Subcutaneous adipose tissue (tissue), 4 donors: ENCODE data around the gene RPS27A. TPM values are rescaled to one million over a fixed set of nuclear protein-coding genes. Genes with fewer than 3 reads are reported as not detected.

Source experiments
- total RNA-seq, 4 donors: library from RNA; depleted of rRNA; stranded (reverse); fragments of >200 nt; gene quantifications; one replicate each; pipeline ENCODE4 v1.1.0, GENCODE V29; 2016
- TF ChIP-seq, protein P1 (sequence below): fragments of 450-650 bp; IDR thresholded peaks from one replicate; pipeline ENCODE4 v1.5.1; 2016; ENCODE audit warnings: low read depth, mild to moderate bottlenecking, control low read depth, antibody characterized with exemption, moderate library complexity

The RPS27A gene
- total RNA-seq, 4 donors from 2014 or later: 939 to 2,786 (median 1,413) TPM

DNA sequence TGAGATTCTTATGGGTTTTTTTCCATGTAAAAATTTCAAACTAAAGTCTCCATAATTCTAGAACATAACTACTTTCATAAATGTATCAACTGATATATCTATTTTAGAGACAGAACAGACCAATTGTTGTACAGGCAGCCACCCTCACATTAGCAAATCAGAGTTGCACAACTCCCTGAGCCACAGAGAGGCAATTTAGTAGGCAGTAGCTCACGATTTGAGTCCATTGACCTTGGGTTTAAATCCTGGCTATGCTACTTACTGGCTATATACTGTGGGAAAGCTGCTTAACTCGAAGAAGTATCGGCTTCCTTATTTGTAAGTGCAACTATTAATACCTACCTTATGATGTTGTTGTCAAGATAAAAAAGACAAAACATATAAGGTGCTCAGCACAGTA lies 20.3 kb downstream of the RPS27A start:
- TF ChIP-seq, protein P1, sequence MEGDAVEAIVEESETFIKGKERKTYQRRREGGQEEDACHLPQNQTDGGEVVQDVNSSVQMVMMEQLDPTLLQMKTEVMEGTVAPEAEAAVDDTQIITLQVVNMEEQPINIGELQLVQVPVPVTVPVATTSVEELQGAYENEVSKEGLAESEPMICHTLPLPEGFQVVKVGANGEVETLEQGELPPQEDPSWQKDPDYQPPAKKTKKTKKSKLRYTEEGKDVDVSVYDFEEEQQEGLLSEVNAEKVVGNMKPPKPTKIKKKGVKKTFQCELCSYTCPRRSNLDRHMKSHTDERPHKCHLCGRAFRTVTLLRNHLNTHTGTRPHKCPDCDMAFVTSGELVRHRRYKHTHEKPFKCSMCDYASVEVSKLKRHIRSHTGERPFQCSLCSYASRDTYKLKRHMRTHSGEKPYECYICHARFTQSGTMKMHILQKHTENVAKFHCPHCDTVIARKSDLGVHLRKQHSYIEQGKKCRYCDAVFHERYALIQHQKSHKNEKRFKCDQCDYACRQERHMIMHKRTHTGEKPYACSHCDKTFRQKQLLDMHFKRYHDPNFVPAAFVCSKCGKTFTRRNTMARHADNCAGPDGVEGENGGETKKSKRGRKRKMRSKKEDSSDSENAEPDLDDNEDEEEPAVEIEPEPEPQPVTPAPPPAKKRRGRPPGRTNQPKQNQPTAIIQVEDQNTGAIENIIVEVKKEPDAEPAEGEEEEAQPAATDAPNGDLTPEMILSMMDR: no peak

DNA sequence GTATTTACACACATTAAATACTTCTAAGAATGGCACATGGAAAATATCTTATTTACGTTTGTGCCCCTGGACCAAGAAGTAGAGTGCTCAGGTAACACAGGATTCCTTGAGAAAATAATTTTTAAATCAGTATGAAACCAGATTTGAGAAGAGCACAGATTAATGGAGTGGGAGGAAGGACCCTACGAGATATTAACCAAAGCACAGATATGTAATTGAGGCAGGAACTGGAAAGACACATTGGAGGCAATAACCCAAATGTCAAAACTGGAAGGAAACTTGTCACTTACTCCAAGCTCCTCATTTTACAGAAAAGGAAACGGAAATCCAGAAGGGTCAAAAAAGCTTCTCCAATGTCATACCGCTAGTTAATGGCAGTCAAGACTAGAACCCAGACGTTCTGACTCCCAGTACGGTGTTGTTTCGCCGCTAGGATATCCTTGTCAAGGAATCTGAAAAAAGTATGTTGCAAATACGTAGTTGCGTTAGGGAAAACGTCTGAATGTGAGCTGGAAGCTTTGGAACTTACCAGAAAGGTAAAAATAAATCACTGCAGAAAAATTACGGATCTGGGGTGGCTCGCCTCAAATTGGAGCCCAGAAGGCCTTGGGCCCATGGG lies 35.9 kb downstream of the RPS27A start:
- TF ChIP-seq, protein P1: no peak

DNA sequence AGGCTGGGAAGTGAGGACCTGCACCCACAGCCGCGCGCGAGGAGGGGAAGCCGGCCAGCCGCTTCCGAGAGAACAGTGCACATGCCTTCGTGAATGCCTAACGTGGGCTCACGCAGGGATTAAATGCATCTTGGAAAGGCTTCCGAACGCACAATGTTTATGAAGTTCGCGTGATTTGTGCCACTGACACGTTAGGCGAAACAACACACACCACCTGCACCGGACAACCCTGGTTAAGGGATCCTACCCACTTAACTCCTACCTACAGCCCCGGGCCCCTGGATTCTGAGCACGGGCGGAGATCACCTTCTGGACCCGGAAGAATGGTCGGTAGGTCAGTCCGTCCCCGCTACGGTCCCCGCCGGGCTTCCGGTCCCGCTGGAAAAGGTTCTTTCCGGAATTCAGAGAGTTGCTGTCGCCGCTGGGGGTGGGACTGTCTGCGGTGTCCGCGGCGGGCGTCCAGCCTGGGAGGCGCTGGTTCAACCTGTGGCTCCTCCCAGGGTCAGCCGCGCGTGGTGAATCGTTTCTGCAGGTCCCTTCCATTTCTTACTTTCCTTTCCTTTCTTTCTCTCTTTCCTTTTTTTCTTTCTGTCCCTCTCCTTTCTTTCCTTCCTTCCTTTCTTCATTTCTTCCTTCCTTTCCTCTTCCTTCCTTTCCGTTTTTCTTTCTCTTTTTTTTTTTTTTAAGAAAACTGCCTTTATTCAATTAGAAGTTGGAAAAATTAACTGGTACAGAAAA lies 36.6 kb downstream of the RPS27A start, which contains the start of gene MTIF2:
Gene MTIF2, minus strand, starts transcription at position 325 of the 738 bp plus-strand sequence. CDS start 5,373 bp downstream, outside the sequence.
- TF ChIP-seq, protein P1: no peak

DNA sequence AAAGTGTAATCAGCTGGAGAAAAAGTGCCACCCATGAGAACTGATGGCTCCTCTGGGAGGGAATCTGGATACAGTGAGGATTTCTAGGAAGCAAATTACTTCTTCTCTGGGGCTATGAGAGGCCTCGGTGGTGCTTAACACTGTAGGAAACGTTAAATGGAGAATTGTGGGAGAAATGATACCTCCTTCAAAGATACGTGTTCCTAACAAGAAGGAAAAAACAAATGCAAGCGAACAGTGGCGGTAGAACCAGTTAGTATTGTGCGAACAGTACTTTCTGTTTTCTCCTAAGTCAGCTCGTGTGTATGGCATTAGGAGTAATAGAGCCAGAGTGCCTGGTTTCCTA lies 37.1 kb downstream of the RPS27A start:
- TF ChIP-seq, protein P1: no peak

DNA sequence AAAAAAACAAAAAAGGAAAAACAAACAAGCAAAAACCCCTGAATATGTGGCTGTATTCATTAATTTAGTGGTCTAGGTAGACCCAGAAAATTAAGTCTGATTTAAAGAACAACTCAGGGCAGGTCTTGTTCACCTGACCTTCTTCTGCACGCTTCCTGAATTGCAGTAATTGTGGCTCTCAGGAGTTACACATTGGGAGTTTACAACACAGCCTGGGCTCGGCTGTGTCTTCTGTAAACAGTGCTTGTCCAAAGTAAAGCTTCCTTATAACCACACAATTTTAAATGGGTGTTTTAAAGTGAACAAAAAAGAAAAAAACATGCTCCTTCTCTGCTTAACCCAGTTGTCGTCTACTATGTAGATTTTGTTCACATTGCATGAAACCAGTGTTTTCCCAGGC lies 44.8 kb downstream of the RPS27A start:
- TF ChIP-seq, protein P1: no peak

DNA sequence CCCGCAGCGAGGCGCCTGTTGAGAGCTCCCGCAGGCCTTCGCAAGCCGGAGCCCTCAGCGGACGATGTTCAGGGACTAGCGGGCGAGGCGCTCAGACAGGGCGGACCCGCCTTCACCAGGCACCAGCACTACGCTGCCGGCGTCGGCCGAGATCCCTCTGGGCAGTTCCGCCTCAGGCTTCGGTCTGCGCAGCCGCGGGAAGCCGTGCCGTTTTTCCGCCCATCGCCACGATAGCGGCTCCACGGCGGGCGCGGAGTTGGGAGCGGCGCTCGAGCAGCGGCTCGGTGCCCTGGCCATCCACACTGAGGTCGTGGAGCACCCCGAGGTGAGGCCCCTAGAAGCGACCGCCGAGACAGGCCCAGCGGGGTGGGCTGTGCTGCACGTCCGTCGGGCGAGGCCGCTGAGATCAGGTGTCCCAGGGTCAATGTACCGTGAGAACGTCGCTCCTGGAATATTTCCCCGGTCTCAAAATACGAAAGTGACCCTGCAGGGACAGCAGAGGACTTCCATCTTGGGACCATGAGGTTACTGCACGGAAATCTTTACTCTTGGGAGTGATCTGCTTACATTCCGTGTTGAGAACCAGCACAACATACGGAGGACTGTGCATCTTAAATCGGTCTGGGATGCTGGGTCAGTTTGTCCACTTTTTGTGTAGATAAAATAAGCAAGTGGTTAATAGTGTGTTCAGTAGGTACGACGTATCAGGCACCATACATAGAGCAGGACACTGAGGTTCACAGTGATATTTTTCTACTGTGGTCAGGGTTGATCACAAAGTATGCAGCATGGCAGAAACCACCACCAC lies 49.8 kb downstream of the RPS27A start:
- TF ChIP-seq, protein P1: no peak

DNA sequence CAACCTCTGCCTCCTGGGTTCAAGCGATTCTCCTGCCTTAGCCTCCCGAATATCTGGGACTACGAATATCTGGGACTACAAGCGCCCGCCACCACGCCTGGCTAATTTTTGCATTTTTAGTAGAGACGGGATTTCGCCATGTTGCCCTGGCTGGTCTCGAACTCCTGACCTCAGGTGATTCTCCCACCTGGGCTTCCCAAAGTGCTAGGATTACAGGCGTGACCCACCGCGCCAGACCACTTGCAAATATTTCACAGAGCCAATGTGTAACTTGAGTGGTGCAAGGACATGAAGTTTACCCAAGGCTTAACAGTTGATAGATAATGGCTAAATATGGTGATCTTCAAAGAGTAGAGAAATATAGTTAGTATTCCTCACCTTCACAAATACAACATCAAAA lies 50.6 kb downstream of the RPS27A start:
- TF ChIP-seq, protein P1: no peak
